ENCODE data around the gene OR52H1. TPM values are rescaled to one million over a fixed set of nuclear protein-coding genes. Genes with fewer than 3 reads are reported as not detected.

The OR52H1 gene
- total and polyA plus RNA-seq, 2 donors (not counting 3 experiments of a cell fraction or from before 2014, with no cell fraction given): 0.33 TPM; not detected in 1

- no peaks in the 10 kb centered on the region for H3K9me3 ChIP-seq (replicated peaks; ENCODE audit: control insufficient read depth, insufficient read depth, low read length)
- dilution Hi-C loops (cut with MboI; ENCODE audit: extremely low pct_ligation_motif_present, low sequenced_read_pairs) (no loop called here), intact Hi-C loops (cut with micrococcal nuclease) (no loop called here)
- no peaks in the 10 kb centered on the region for H3K4me1 ChIP-seq (ENCODE audit: control insufficient read depth, extremely low read depth, insufficient read depth, low read length)
- CTCF ChIA-PET: interaction anchor here (1.9 kb wide), 1 partner anchor 345 kb away, joined by 4 read pairs; no protein-coding TSS in a partner anchor
- POLR2A ChIA-PET: no interaction called here
- no peak overlapping the region for H2AFZ ChIP-seq (ENCODE audit: low read depth, low read length)
- H3K36me3 ChIP-seq (ENCODE audit: control insufficient read depth in 2 of 2, extremely low read depth in 1 of 2, insufficient read depth in 2 of 2, low read length in 2 of 2): no peaks in the 10 kb centered on the region
- H3K9me1 ChIP-seq (replicated peaks; ENCODE audit: control insufficient read depth, extremely low read depth, insufficient read depth, low read length): no peaks in the 10 kb centered on the region
- no peak overlapping the region for H3K4me2 ChIP-seq (ENCODE audit: insufficient read depth, low read length)
- no peak overlapping the region for H3K27ac ChIP-seq (ENCODE audit: insufficient read depth, low read depth, low read length)
- FAIRE-seq (no peak), DNase-seq (ENCODE audit: low read depth, low spot score) (no peak)
- H3K4me3 ChIP-seq (replicated peaks in 1 of 3; ENCODE audit: insufficient read depth in 1 of 3, low read depth in 1 of 3, low read length in 3 of 3): no peak overlapping the region
- BruUV-seq (replicated peaks): no TSS peak
- H3K9ac ChIP-seq (replicated peaks; ENCODE audit: extremely low read depth, insufficient read depth, low read length): no peak overlapping the region
- no peaks in the 10 kb centered on the region for H4K20me1 ChIP-seq (replicated peaks; ENCODE audit: control insufficient read depth, extremely low read depth, insufficient read depth, low read length)
- no peak for TF ChIP-seq POLR2AphosphoS5 (IDR thresholded peaks at IDR 0.05; ENCODE audit: insufficient read depth, low read depth, low read length)
- no peak for TF ChIP-seq CTCF (IDR thresholded peaks at IDR 0.05; ENCODE audit: extremely low read depth in 1 of 2, insufficient read depth in 1 of 2, low read depth in 1 of 2, low read length in 2 of 2)
- H3K27me3 ChIP-seq (ENCODE audit: control insufficient read depth in 2 of 2, insufficient read depth in 2 of 2, low read length in 2 of 2): no peaks in the 10 kb centered on the region
- H3K79me2 ChIP-seq (ENCODE audit: control insufficient read depth, insufficient read depth, low read length): no peaks in the 10 kb centered on the region
Measured at GRCh38 chr11:5546457-5546856, 1.9 kb downstream of the OR52H1 start.

GRCh38 chr11:5541427-5541826 is 6.9 kb downstream of the OR52H1 start:
- FAIRE-seq (no peak), DNase-seq (ENCODE audit: low read depth, low spot score) (no peak)
- H3K9me1 ChIP-seq (replicated peaks; ENCODE audit: control insufficient read depth, extremely low read depth, insufficient read depth, low read length): no peaks in the 10 kb centered on the region
- TF ChIP-seq JUN (IDR thresholded peaks at IDR 0.05; ENCODE audit: borderline replicate concordance, insufficient read depth, insufficient read length, low read depth) (no peak), POLR2A (IDR thresholded peaks at IDR 0.05; ENCODE audit: low read depth, low read length) (no peak), POLR2AphosphoS5 (IDR thresholded peaks at IDR 0.05; ENCODE audit: insufficient read depth, low read depth, low read length) (no peak), EZH2 (IDR thresholded peaks at IDR 0.05; ENCODE audit: borderline replicate concordance, low read depth, low read length, severe bottlenecking) (no peak), CTCF (IDR thresholded peaks at IDR 0.05; ENCODE audit: extremely low read depth in 1 of 2, insufficient read depth in 1 of 2, low read depth in 1 of 2, low read length in 2 of 2) (no peak), FOS (IDR thresholded peaks at IDR 0.05; ENCODE audit: borderline replicate concordance, insufficient read depth, low read length) (no peak), GATA2 (IDR thresholded peaks at IDR 0.05; ENCODE audit: insufficient read depth, insufficient read length, low read depth, low read length) (no peak), MYC (IDR thresholded peaks at IDR 0.05; ENCODE audit: low read depth, low read length) (no peak)
- TF ChIP-seq, protein P1, sequence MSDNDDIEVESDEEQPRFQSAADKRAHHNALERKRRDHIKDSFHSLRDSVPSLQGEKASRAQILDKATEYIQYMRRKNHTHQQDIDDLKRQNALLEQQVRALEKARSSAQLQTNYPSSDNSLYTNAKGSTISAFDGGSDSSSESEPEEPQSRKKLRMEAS (IDR thresholded peaks at IDR 0.05; ENCODE audit: insufficient read depth, insufficient read length): no peak
- H3K36me3 ChIP-seq (ENCODE audit: control insufficient read depth in 2 of 2, extremely low read depth in 1 of 2, insufficient read depth in 2 of 2, low read length in 2 of 2): no peaks in the 10 kb centered on the region
- ChIA-PET POLR2A (no interaction called here), CTCF (no interaction called here)
- H3K4me1 ChIP-seq (ENCODE audit: control insufficient read depth, extremely low read depth, insufficient read depth, low read length): no peaks in the 10 kb centered on the region
- H3K9ac ChIP-seq (replicated peaks; ENCODE audit: extremely low read depth, insufficient read depth, low read length): no peak overlapping the region
- dilution Hi-C loops (cut with MboI; ENCODE audit: extremely low pct_ligation_motif_present, low sequenced_read_pairs): no loop called here
- no peak overlapping the region for H3K27ac ChIP-seq (ENCODE audit: insufficient read depth, low read depth, low read length)
- H3K4me3 ChIP-seq (replicated peaks in 1 of 3; ENCODE audit: insufficient read depth in 1 of 3, low read depth in 1 of 3, low read length in 3 of 3): no peak overlapping the region
- H3K4me2 ChIP-seq (ENCODE audit: insufficient read depth, low read length): no peak overlapping the region
- intact Hi-C loops (cut with micrococcal nuclease): no loop called here
- H4K20me1 ChIP-seq (replicated peaks; ENCODE audit: control insufficient read depth, extremely low read depth, insufficient read depth, low read length): no peaks in the 10 kb centered on the region
- BruUV-seq (replicated peaks): no TSS peak
- H3K9me3 ChIP-seq (replicated peaks; ENCODE audit: control insufficient read depth, insufficient read depth, low read length): no peaks in the 10 kb centered on the region
- no peaks in the 10 kb centered on the region for H3K79me2 ChIP-seq (ENCODE audit: control insufficient read depth, insufficient read depth, low read length)
- no peak overlapping the region for H2AFZ ChIP-seq (ENCODE audit: low read depth, low read length)
- no peaks in the 10 kb centered on the region for H3K27me3 ChIP-seq (ENCODE audit: control insufficient read depth in 2 of 2, insufficient read depth in 2 of 2, low read length in 2 of 2)
